LHCN-M2 (cell line): ENCODE results near the gene KRT77. TPM values are rescaled to one million over a fixed set of nuclear protein-coding genes. Genes with fewer than 3 reads are reported as not detected.

Experiments used
- DNase-seq: peaks from one replicate; pipeline ENCODE4 v3.0.0-alpha.2; 2012; ENCODE audit warnings: low read depth
- total RNA-seq: library from RNA; depleted of rRNA; stranded (reverse); fragments of >200 nt; gene quantifications from 2 replicates; pipeline ENCODE4 v1.2.3, GENCODE V29; 2014; rRNA removed

KRT77 gene
- total RNA-seq, 1 experiment from 2014 or later = not detected

DNA sequence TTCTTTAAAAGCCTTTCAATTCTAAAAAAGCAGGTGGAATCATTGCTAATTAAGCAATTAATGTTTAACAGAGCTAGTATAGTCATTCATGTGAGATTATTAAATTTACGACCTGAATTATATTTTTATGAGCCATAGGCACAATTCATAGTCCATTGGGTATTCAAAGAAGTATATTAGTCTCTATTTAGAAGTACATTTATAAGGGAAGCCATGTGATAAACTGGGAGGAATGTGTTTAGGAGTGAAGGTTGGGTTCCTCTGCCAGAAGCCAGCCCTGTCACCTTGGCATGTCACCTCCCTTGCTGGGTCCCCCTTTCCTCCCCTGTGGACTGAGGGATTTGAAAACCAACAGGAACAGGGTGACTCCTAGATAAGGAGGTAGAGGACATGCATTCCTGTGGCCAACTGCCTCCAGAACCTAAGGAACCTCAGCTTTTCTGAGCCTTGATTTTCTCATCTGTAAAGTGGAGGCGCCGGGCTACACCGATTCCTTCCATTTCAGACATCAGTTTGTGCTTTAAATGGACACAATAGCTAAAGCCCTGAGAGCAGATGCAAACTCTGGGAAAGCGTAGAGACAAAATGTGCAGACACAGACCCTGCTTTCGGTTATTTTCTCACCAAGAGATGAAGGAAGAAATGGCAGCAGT, 45.9 kb downstream of the KRT77 start:
- DNase-seq = no peak

DNA sequence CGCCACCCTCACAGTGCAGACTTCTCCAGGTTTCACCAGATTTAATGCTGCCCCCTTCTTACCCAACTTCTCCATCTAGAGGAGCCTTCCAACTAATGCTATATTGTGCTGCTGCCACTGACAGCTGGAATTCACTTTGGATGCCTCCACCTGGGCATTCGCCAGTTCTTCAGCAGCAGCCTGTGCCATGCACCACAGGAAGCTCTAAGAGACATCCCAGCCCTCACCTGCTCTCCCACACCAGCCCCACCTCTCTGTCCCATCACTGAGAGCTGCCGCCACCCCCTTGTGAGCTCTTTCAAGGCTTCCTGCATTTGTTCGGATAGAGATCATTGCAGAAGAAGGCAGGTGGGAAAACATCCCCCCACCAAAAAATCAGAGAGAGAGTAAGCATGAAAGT, 46.7 kb downstream of the KRT77 start:
- no peak for DNase-seq

DNA sequence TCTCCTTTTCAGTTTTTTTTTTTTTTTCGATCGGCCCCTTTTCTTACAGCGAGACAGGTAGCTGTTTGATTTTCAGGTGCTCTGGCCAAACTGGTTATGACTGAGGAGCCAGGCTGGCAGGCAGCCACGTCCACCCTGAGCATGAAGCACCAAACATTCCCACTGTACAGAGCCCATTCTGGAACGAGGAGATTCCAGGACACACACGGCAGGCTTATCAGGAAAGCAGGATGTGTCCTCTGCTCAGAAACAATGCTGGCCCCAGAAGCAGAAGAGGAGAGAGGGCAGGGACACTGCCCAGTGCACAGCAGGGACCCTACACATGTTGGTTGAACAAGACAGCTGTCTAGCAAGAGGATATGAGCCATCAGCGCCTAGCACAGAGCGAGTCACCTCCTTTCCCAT, 47.6 kb downstream of the KRT77 start:
- DNase-seq = no peak

DNA sequence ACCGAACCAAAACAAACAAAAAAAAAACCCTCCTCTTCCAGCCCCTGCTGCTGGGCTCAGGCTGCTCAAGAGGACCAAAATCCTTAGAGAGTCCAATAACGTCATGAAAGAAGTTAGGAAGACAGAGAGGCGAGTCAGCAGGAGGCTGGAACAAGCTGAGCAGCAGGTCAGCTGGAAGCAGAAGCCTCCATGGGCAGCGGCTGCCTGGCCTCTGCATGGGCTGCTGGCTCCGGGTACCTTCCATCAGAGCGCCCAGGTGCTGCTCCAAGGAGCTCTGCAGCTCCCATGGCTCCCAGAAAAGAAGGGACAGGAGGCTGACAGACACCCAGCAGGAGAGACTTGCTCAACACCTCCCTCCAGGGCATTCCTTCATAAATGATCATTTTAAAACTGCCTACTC, 48.1 kb downstream of the KRT77 start:
- DNase-seq = no peak

DNA sequence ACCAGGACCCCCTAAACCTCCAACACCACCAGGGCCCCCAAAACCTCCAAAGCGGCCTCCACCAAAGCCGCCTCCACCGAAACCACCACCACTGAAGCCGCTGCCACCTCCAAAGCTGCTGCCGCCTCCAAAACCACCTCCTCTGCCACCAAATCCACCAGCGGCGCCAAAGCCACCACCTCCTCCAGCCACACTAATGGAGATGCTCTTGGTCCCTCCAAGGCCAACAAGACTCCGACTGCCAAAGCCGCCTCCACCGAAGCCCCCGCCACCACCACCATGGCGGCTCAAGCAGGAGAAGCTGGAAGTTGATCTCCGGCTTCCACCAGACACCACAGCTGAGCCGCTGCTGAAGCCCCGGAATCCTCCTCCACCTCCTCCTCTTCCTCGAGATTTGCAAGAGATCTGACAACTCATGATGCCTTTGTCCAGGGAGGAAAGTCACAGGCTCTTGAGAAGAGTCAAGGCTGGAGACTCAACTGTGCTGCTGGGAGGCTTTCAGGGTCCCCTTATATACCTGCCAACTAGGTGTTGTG, 51.5 kb downstream of the KRT77 start, which contains the start of gene KRT2:
TSS of gene KRT2 (minus strand) at position 486 of the 536 bp plus-strand sequence. CDS start at position 417, 69 bp downstream.
- no peak for DNase-seq

DNA sequence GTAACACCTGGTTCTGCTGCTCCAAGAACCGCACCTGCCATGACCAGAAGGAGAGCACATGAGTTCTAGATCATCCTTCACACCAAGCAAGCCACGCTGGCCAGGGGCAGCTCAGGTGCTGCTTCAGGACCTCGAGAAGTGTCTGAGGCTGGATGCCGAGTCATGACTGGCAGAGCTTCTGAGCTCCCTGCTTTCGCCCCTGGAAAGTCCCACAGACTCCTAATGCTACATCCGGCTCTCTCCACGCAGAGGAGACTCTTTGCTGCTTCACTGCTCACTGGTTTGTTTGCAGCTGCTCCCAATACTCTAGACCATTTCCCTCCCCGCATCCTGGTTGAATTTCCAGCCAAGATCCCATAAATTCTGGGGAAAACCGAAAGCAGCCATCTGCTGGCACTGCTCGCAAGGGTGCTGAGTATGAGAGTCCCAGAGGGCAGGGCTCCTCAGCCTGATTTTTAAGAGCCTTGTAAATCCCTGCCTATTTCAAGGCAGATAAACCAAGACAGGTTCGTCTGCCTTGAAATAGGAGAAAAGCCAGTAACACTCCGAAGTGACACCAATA, 52.7 kb downstream of the KRT77 start:
- DNase-seq = peak; percentile 4

DNA sequence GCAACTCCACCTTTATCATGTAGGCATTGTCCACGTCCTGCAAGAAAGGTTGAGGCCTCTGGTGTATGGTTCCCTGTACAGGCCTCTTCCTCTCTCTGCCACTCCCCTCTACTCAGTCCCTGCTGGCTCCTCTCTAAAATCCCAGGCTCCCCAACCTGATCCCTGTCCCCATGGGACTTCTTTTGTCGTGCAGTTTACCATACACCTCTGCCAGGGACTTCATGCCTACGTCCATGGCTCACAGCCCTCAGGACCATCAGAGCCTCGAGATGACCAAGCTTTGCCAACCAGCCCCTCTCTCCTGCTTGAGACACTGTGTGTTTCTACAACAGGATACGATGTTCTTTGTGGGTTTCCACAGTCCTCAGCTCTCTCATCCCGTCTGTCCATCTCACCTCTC, 54.3 kb downstream of the KRT77 start:
- no peak for DNase-seq

DNA sequence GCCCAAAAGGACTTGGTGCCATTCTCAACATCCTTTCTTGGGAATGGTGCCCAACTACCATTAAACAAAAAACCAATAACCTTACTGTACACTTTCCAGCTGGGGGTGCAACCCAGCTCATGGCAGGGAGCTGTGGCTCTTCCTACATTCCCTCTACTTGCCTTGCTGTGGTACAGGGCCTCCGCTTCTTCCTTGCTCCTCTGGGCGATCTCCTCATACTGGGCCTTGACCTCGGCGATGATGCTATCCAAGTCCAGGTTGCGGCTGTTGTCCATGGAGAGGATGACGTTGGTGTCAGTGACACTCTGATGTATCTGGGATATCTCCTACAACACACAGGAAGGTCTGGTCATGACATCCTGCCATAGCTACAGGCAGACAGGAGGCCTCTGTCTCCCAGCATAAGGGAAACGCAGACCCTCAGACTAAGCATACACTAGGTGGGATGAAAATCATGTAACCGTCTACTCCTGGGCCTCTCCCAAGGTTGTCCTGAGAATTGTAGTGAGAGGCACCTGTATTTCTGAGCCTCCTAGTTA, 55.2 kb downstream of the KRT77 start:
- DNase-seq = no peak

- no peak for DNase-seq
Measured at GRCh38 chr12:52647601-52648000, 55.7 kb downstream of the KRT77 start.

DNA sequence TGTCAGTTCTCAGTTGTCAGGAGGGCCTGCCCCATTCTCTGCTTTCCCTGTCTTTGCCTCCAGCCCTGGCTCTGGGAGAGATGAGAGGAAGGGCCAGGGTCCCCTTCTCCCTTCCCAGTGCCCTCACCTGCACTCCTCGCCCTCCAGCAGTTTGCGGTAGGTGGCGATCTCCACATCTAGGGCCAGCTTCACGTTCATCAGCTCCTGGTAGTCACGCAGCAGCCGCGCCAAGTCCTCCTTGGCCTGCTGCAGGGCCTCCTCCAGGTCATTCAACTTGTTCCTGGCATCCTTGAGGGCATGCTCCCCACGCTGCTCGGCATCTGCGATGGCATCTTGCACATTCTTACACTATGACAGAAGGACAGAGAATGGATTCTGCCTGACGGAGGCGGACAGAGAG, 56.7 kb downstream of the KRT77 start:
- DNase-seq = no peak

DNA sequence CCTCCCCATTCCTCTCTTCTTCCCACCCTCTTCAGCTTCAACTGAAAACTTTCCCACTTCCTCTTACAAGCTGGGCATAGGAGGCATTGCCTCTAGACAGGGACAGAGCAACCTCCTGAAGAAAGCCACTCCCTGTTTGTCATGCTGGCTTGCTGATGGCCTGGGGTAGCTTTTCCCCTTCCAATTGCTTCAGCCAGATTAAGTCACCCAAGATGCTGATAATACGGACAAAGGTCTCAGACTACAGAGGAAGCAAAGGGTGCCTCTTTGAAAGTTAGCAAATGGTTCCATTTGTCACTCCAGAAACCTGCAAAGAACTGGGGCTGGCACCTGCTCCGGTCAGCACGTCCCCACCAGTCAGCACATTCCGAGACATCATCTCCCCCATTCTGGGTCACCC, 57.3 kb downstream of the KRT77 start:
- DNase-seq = no peak

- DNase-seq = no peak
Measured at GRCh38 chr12:52645120-52645761, 58.1 kb downstream of the KRT77 start.

- no peak for DNase-seq
Measured at GRCh38 chr12:52644078-52644415, 59.3 kb downstream of the KRT77 start.

DNA sequence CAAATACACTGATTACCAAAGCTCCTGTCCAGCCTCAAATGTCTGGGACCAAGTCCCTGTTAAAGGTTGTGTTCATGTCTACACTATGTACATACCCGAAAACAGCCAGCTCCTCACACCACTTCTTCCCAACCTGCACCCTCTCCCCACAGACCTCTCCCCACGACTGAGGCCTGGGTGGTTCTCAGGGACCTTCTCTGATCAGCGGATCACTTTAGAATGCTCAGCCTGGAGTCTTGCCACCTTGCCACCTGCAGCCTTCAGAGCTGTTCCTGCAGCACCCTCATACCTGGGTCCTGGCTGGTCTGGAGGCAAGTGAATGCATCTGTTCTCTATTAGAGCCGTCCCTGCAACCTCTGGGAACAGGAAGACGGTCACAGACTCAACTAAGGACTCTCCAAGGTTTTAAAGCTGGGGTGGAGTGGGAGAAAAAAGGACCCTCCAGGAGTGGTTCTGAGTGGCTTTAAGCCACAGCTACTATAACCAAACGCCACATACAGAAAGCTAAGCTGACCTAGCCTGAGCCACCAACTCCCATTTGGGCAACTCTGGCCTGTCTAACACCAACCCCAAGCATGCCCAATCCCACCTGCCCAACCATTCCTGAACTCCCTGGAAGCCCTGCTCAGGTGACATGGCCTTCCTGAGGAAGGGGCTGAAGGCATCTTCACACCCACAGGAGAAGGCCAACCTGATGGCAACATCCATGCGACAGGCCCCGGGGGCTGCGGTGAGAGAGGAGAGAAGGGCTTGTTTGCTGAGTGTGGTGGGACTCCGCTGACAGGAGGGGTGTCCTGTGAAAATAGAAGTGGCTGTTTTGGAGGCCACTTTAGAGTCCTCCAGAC, 59.9 kb downstream of the KRT77 start:
- no peak for DNase-seq

DNA sequence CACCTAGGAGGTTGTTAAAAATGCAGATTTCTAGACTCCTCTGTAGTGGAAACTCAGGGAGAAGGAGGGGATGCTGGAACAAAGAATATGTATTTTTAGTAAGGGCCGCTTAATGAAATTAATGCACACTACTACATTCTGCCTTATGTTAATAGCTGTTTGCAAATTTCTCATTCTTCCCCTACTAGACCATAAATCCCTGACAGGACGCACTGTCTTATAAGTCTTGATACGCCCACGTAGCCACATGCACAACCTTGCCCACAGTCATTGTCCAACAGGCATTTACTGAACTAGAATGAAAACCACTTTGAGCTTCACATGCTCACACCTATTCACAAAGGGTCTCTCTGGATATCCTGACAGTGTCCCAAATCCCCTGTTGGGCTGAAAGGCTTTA, 61.9 kb downstream of the KRT77 start:
- DNase-seq = no peak

Other genes starting within 250 kb of the KRT77 start
- not detected in 2 replicates for gene KRT6C, start 229.7 kb downstream of the KRT77 start, total RNA-seq
- not detected in 2 replicates for gene KRT6A, start 210.3 kb downstream of the KRT77 start, total RNA-seq
- gene KRT5, start 183.1 kb downstream of the KRT77 start, total RNA-seq = not detected in 2 replicates
- gene KRT71, start 150.4 kb downstream of the KRT77 start, total RNA-seq = not detected in 2 replicates
- gene KRT74, start 129.7 kb downstream of the KRT77 start, total RNA-seq = not detected in 2 replicates
- not detected in 2 replicates for gene KRT72, start 102.1 kb downstream of the KRT77 start, total RNA-seq
- not detected in 2 replicates for gene KRT73, start 85.0 kb downstream of the KRT77 start, total RNA-seq
- not detected in 2 replicates for gene KRT2, start 51.3 kb downstream of the KRT77 start, total RNA-seq
- not detected in 2 replicates for gene KRT1, start 23.1 kb downstream of the KRT77 start, total RNA-seq
- not detected in 2 replicates for gene KRT76, start 73.8 kb upstream of the KRT77 start, total RNA-seq
- gene KRT3, start 92.6 kb upstream of the KRT77 start, total RNA-seq = not detected in 2 replicates
- not detected in 2 replicates for gene KRT4, start 110.6 kb upstream of the KRT77 start, total RNA-seq
- not detected in 2 replicates for gene KRT79, start 130.8 kb upstream of the KRT77 start, total RNA-seq
- not detected in 2 replicates for gene KRT78, start 145.5 kb upstream of the KRT77 start, total RNA-seq
- gene KRT8, start 201.6 kb upstream of the KRT77 start, total RNA-seq = 0.83 TPM in 1 of 2 replicates, not detected in the other
- gene KRT18, start 245.6 kb upstream of the KRT77 start, total RNA-seq = 0.52 and 0.77 TPM in 2 replicates